Upper lobe of left lung (tissue), 6 donors: ENCODE measurements around the gene FGG. TPM values are rescaled to one million over a fixed set of nuclear protein-coding genes. Genes with fewer than 3 reads are reported as not detected.

Experiments used
- ATAC-seq, 2 donors: fragments of 200-7000 bp; cut with Tn5 transposase; one replicate each; pipeline ENCODE4 v1.9.1; 2022; ENCODE audit warnings: mild to moderate bottlenecking in 2 of 2, moderate library complexity in 2 of 2; ENCODE audit not compliant: low FRiP score in 2 of 2
- DNase-seq, 2 donors: peaks; one replicate each; pipeline ENCODE4 v3.0.0-alpha.2; 2019 to 2020
- H3K27ac ChIP-seq, 4 donors: fragments of 200-600 bp; sonication (generic); one replicate each; pipeline ENCODE4 v1.5.1; 2016 to 2019
- H3K27me3 ChIP-seq, 4 donors: fragments of 200-600 bp; sonication (generic); one replicate each; pipeline ENCODE4 v1.5.1; 2017 to 2019
- H3K36me3 ChIP-seq, 4 donors: fragments of 200-600 bp; sonication (generic); one replicate each; pipeline ENCODE4 v1.5.1; 2016 to 2019
- H3K4me1 ChIP-seq, 4 donors: fragments of 200-600 bp; sonication (generic); one replicate each; pipeline ENCODE4 v1.5.1; 2018 to 2019
- H3K4me3 ChIP-seq, 4 donors: fragments of 200-600 bp; sonication (generic); one replicate each; pipeline ENCODE4 v1.5.1; 2017 to 2019; ENCODE audit warnings: mild to moderate bottlenecking in 2 of 4, moderate library complexity in 1 of 4
- H3K9me3 ChIP-seq, 4 donors: fragments of 200-600 bp; sonication (generic); one replicate each; pipeline ENCODE4 v1.5.1; 2018 to 2019
- EP300 ChIP-seq, 4 donors: sonication (generic); formaldehyde crosslinking; IDR thresholded peaks; one replicate each; pipeline ENCODE4 v1.5.1; 2017; ENCODE audit warnings: antibody characterized with exemption in 4 of 4, control low read depth in 2 of 4
- POLR2A ChIP-seq, 4 donors: fragments of 450-650 bp; IDR thresholded peaks; one replicate each; pipeline ENCODE4 v1.5.1; 2016 to 2017; ENCODE audit warnings: antibody characterized with exemption in 4 of 4, mild to moderate bottlenecking in 2 of 4
- POLR2AphosphoS5 ChIP-seq, 2 donors: sonication (generic); formaldehyde crosslinking; IDR thresholded peaks; one replicate each; pipeline ENCODE4 v1.5.1; 2017; ENCODE audit warnings: antibody characterized with exemption in 2 of 2
- WGBS, 2 donors: methylation state at CpG; one replicate each; pipeline ENCODE4 v1.1.5; 2017 to 2018; 5-methylcytosine and 5-hydroxymethylcytosine counted together
- total RNA-seq, 6 donors: library from RNA; depleted of rRNA in 4 of 6; stranded (reverse); fragments of >200 nt in 4 of 6; gene quantifications; one replicate each; pipeline versions ENCODE4 v1.1.0 to v1.2.1, GENCODE V29; 2016 to 2021
- TF ChIP-seq, protein P1 (sequence below), 6 experiments: fragments of 450-650 bp in 4 of 6; fragments of 200-600 bp in 2 of 6; sonication (generic) in 2 of 6; IDR thresholded peaks; one replicate each; pipeline ENCODE4 v1.5.1; 2016 to 2019; ENCODE audit warnings: antibody characterized with exemption in 6 of 6
- donor health status: DM: no; HTN: no; CAD: no; lungs with moderate emphysema.
- donor health status: DM: no; HTN: yes; CAD: no; lungs with severe emphysema.

FGG gene
- total RNA-seq, 6 donors from 2014 or later: 2.6 to 255 (median 9.9) TPM; not detected in 1

DNA sequence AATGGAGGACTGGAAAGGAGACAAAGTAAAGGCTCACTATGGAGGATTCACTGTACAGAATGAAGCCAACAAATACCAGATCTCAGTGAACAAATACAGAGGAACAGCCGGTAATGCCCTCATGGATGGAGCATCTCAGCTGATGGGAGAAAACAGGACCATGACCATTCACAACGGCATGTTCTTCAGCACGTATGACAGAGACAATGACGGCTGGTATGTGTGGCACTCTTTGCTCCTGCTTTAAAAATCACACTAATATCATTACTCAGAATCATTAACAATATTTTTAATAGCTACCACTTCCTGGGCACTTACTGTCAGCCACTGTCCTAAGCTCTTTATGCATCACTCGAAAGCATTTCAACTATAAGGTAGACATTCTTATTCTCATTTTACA is 42.9 kb downstream of the FGG start:
- H3K9me3 ChIP-seq: no peaks in the 10 kb centered on the region
- no peaks in the 10 kb centered on the region for H3K36me3 ChIP-seq
- H3K27ac ChIP-seq: no peak overlapping the region
- WGBS, 2 donors: 91 to 92% methylated on average over 5 of the region's 5 CpGs
- DNase-seq (no peak), ATAC-seq (no peak)
- no peak overlapping the region for H3K4me3 ChIP-seq
- H3K27me3 ChIP-seq: no peaks in the 10 kb centered on the region
- TF ChIP-seq POLR2AphosphoS5 (IDR thresholded peaks at IDR 0.05) (no peak), POLR2A (IDR thresholded peaks at IDR 0.05) (no peak), EP300 (IDR thresholded peaks at IDR 0.05) (no peak)
- H3K4me1 ChIP-seq: no peaks in the 10 kb centered on the region

DNA sequence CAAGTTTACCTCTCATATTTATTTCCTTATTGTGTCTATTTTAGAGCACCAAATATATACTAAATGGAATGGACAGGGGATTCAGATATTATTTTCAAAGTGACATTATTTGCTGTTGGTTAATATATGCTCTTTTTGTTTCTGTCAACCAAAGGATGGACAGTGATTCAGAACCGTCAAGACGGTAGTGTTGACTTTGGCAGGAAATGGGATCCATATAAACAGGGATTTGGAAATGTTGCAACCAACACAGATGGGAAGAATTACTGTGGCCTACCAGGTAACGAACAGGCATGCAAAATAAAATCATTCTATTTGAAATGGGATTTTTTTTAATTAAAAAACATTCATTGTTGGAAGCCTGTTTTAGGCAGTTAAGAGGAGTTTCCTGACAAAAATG is 43.4 kb downstream of the FGG start:
- no peak for TF ChIP-seq EP300 (IDR thresholded peaks at IDR 0.05)
- TF ChIP-seq POLR2A (IDR thresholded peaks at IDR 0.05): no peak
- TF ChIP-seq, protein P1, sequence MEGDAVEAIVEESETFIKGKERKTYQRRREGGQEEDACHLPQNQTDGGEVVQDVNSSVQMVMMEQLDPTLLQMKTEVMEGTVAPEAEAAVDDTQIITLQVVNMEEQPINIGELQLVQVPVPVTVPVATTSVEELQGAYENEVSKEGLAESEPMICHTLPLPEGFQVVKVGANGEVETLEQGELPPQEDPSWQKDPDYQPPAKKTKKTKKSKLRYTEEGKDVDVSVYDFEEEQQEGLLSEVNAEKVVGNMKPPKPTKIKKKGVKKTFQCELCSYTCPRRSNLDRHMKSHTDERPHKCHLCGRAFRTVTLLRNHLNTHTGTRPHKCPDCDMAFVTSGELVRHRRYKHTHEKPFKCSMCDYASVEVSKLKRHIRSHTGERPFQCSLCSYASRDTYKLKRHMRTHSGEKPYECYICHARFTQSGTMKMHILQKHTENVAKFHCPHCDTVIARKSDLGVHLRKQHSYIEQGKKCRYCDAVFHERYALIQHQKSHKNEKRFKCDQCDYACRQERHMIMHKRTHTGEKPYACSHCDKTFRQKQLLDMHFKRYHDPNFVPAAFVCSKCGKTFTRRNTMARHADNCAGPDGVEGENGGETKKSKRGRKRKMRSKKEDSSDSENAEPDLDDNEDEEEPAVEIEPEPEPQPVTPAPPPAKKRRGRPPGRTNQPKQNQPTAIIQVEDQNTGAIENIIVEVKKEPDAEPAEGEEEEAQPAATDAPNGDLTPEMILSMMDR (IDR thresholded peaks at IDR 0.05): no peak
- TF ChIP-seq POLR2AphosphoS5 (IDR thresholded peaks at IDR 0.05): no peak
- no peaks in the 10 kb centered on the region for H3K36me3 ChIP-seq
- no peak overlapping the region for H3K4me3 ChIP-seq
- H3K27me3 ChIP-seq: no peaks in the 10 kb centered on the region
- no peak overlapping the region for H3K27ac ChIP-seq
- 34 to 42% methylated on average over 3 of the region's 3 CpGs for WGBS, 2 donors
- ATAC-seq: no peak
- no peaks in the 10 kb centered on the region for H3K9me3 ChIP-seq
- no peaks in the 10 kb centered on the region for H3K4me1 ChIP-seq
- no peak for DNase-seq

DNA sequence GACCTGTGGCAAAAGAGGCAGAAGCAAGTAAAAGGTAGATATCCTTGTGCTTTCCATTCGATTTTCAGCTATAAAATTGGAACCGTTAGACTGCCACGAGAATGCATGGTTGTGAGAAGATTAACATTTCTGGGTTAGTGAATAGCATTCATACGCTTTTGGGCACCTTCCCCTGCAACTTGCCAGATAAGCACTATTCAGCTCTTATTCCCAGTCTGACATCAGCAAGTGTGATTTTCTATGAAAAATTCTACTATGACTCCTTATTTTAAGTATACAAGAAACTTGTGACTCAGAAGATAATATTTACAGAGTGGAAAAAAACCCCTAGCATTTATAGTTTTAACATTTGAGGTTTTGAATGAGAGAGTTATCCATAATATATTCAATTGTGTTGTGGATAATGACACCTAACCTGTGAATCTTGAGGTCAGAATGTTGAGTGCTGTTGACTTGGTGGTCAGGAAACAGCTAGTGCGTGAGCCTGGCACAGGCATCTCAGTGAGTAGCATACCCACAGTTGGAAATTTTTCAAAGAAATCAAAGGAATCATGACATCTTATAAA is 45.7 kb downstream of the FGG start:
- no peaks in the 10 kb centered on the region for H3K4me1 ChIP-seq
- DNase-seq: no peak
- H3K4me3 ChIP-seq: no peak overlapping the region

DNA sequence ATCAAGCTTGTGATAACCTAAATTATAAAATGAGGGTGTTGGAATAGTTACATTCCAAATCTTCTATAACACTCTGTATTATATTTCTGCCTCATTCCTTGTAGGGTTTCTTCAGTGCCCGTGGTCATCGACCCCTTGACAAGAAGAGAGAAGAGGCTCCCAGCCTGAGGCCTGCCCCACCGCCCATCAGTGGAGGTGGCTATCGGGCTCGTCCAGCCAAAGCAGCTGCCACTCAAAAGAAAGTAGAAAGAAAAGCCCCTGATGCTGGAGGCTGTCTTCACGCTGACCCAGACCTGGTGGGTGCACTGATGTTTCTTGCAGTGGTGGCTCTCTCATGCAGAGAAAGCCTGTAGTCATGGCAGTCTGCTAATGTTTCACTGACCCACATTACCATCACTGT is 46.8 kb downstream of the FGG start:
- Histone ChIP-seq H3K9me3 (no peaks in the 10 kb centered on the region), H3K4me1 (no peaks in the 10 kb centered on the region), H3K27me3 (no peaks in the 10 kb centered on the region), H3K4me3 (no peak overlapping the region), H3K36me3 (no peaks in the 10 kb centered on the region), H3K27ac (no peak overlapping the region)
- ATAC-seq (no peak), DNase-seq (peak in 1 of 2 donors; percentile 25)
- WGBS, 2 donors: 91 to 98% methylated on average over 6 of the region's 6 CpGs
- TF ChIP-seq, protein P1 (IDR thresholded peaks at IDR 0.05): no peak
- TF ChIP-seq EP300 (IDR thresholded peaks at IDR 0.05) (no peak), POLR2AphosphoS5 (IDR thresholded peaks at IDR 0.05) (no peak), POLR2A (IDR thresholded peaks at IDR 0.05) (no peak)

More for the DNA sequence above, 45.7 kb downstream of the FGG start:
- H3K27ac ChIP-seq: no peak overlapping the region
- TF ChIP-seq, protein P1 (IDR thresholded peaks at IDR 0.05): no peak
- no peak for TF ChIP-seq POLR2A (IDR thresholded peaks at IDR 0.05)
- no peak for TF ChIP-seq EP300 (IDR thresholded peaks at IDR 0.05)
- no peak for TF ChIP-seq POLR2AphosphoS5 (IDR thresholded peaks at IDR 0.05)
- H3K36me3 ChIP-seq: no peaks in the 10 kb centered on the region
- no peak for ATAC-seq
- WGBS, 2 donors: 76 to 83% methylated on average over 5 of the region's 5 CpGs
- H3K27me3 ChIP-seq: no peaks in the 10 kb centered on the region
- no peaks in the 10 kb centered on the region for H3K9me3 ChIP-seq

DNA sequence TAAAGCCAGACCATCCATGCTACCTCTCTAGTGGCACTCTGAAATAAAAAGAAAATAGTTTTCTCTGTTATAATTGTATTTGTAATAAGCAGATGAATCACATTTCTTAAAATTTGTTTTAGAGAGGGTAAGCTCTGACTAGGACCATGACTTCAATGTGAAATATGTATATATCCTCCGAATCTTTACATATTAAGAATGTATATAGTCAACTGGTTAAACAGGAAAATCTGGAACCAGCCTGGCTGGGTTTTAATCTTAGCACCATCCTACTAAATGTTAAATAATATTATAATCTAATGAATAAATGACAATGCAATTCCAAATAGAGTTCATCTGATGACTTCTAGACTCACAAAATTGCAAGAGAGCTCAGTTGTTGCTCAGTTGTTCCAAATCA is 48.1 kb downstream of the FGG start:
- ATAC-seq (no peak), DNase-seq (no peak)
- no peak for TF ChIP-seq POLR2A (IDR thresholded peaks at IDR 0.05)
- no peak for TF ChIP-seq EP300 (IDR thresholded peaks at IDR 0.05)
- TF ChIP-seq, protein P1 (IDR thresholded peaks at IDR 0.05): no peak
- no peak for TF ChIP-seq POLR2AphosphoS5 (IDR thresholded peaks at IDR 0.05)
- 89 to 91% methylated on average over 1 of the region's 1 CpG for WGBS, 2 donors
- Histone ChIP-seq H3K36me3 (no peaks in the 10 kb centered on the region), H3K27me3 (no peaks in the 10 kb centered on the region), H3K27ac (no peak overlapping the region), H3K9me3 (no peaks in the 10 kb centered on the region), H3K4me1 (no peaks in the 10 kb centered on the region), H3K4me3 (no peak overlapping the region)
